GM21529 (cell line): ENCODE data around the gene RCBTB1.

Experiments used
- ATAC-seq: cut with Tn5 transposase; IDR thresholded peaks from one replicate; pipeline ENCODE4 v1.9.1; 2021; ENCODE audit not compliant: unreplicated experiment

The RCBTB1 gene

GRCh38 chr13:49561062-49561410, 24.3 kb downstream of the RCBTB1 start:
- ATAC-seq = no peak

GRCh38 chr13:49560270-49561061, 24.9 kb downstream of the RCBTB1 start:
- ATAC-seq = no peak

DNA sequence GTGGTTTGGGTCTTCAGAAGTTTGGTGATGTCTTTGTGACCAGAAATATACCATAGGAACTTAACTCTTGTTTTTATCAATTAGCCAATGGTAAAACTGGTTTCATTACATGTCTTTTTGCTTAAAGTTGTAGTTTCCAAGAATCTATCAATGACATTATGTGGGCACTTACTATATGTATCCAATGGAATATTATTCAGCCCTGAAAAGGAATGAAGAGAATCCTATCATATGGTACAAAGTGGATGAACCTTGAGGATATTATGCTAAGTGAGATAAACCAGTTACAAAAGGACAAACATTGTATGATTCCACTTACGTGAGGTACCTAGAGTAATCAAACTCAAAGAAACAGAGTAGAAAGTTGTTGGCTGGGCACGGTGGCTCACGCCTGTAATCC, 26.4 kb downstream of the RCBTB1 start:
- no peak for ATAC-seq

DNA sequence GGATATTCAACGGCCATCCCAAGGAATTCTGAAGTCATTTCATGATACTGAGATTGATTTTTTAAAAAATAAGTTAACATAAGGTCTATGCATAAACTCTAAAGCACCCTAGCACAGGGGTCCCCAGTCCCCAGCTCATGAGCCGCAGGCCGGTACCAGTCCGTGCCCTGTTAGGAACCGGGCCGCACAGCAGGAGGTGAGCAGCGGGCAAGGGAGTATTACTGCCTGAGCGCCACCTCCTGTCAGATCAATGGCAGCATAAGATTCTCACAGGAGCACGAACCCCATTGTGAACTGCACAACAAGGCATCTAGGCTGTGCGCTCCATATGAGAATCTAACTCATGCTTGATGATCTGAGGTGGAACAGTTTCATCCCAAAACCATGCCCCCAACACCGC, 31.0 kb downstream of the RCBTB1 start:
- no peak for ATAC-seq

- ATAC-seq = no peak
Observed at GRCh38 chr13:49553888-49554287, 31.5 kb downstream of the RCBTB1 start.

DNA sequence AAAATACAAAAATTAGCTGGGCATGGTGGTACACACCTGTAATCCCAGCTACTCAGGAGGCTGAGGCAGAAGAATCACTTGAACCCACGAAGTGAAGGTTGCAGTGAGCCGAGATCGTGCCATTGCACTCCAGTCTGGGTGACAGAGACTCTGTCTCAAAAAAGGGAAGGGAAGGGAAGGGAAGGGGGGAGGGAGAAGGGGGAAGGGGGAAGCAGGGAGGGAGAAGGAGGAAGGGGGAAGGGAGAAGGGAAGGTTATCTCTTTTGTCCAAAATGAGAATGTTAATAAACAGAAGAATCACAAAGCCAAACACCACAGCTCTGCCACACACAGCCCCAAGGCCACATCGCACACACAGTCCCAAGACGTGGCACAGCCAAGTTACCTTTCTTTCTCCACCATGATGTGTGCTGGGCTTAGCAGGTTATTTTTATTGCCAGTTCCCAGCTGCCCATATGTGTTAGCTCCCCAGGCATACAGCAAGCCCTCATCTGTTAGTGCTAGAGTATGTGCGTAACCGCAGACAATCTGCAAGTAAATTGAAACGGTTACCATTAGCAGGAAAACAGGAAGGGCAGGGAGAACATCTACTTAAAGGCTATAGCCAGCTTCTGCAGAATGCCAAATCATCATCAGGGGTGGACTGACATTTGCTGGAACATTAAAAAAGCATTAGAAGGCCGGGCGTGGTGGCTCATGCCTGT, 34.3 kb downstream of the RCBTB1 start:
- no peak for ATAC-seq

GRCh38 chr13:49549289-49549688, 36.1 kb downstream of the RCBTB1 start:
- ATAC-seq = no peak

GRCh38 chr13:49546561-49546960, 38.8 kb downstream of the RCBTB1 start:
- ATAC-seq = no peak

DNA sequence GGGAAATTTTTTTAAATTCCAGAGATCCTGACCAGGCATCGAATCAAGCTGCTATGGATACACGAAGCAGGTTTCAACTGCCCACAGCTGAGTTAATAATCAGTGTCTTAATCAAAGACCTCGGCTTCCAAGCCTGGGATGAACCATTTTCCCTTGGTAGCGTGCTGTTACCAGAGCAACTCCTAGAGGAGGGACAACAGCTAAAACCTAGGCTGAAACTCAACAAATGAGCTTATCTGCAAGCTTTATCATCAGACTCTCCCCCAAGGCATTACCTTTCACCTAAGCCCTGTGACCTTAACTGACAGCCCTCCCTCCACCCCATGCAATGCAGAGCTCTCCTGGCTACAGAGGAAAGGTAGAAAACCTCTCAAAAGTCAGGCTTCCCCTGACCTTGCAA, 39.7 kb downstream of the RCBTB1 start:
- no peak for ATAC-seq

DNA sequence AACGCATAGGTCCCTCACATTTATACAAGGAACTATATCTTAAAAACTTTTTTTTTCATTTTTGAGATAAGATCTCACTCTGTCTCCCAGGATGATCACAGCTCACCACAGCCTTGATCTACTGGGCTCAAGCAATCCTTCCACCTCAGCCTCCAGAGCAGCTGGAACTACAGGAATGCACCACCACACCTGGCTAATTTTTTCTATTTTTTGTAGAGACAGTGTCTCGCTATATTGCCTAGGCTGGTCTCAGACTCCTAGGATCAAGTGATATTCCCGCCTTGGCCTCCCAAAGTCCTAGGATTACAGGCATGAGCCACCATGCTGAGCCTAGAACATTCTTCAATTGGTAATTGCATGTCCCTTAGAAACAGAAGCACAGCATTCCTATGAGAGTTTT, 41.7 kb downstream of the RCBTB1 start:
- no peak for ATAC-seq

DNA sequence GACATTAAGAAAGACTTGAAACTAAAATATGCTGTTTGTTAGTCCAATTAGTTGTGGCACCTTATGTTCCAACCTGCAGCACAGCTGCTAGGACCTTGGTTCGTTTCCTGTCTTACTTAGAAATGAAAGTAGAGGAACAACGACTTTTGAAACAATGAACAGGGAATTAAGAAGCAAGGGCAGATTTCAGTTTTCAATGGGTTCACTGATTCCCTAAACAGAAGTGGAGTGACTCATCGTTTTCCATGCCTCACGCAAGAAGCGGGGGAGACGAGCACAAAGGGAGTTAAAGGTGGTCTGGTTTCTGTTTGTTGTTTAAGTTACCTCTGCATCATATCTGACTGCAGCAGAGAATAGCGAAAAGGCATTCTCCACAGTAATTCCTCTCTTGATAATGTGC, 44.8 kb downstream of the RCBTB1 start:
- ATAC-seq = no peak

DNA sequence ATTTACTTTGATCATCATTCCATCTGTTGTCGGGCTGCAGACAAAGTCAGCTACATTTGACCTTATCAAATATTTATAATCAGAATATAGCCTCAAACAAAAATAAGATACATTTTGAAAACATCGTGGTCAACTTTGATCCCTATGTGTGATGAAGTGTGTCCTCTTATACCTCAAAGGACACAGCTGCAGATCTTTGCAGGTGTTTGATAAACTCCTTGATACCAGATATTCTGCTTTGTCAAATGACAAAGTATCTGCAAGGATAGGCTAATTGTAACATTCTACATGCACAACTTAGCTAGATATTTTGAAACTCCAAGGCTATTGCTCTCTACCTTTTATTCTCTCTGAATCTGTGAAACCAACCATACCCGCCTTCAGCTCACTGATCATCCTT, 45.6 kb downstream of the RCBTB1 start:
- ATAC-seq = no peak

DNA sequence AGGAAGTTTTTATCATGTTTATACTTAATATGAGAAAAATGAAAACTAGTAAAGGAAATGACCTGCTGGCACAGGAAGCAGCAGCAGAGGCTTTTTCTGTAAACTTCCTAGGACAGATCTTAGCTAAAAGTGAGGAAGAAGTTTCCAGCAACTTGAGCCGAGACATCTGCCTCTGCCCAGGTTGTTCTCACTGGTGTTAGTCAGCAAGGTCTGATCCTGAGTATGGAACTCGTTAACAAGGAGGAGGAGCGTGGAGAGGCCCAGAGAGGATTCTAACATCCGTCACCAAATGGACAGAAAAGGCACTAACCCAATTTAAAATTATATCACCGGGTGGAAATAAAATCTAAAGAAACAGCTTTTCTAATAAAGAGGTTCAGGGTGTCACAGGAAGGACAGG, 46.0 kb downstream of the RCBTB1 start:
- ATAC-seq = no peak

GRCh38 chr13:49538404-49538803, 47.0 kb downstream of the RCBTB1 start:
- ATAC-seq = no peak

DNA sequence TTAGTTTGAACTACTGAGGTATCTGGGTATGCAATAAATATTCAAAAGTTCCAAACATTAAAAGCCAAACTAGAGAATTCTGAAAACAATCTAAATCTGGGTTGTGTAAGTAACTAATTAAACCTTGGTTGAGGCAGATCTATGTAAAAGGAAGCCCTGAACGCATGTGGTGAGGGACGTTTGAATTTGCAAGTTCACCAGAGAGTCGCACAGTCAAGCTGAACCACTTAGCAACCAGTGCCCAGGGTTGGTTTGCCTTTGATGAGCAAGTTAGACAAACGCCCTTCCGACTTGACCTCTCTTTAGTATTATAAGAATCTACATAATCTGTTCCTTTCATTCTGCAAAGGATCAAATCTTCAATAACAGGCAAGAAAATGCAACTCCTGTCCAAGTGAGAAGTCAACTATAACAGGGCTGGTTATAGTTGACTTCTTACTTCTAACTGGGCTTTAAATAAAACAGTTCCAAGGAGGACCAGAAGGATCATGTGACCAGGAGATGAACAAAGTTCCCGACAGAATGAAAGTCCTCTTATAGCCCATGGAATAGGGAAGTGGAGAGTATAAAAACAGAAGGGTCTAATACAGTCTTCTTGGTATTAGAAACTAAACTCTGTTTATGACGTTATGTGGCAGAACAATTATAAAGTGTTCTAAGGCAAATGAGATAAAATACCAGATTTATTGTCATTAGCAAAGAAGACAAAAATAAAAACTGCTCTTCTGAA, 49.0 kb downstream of the RCBTB1 start:
- ATAC-seq = no peak

DNA sequence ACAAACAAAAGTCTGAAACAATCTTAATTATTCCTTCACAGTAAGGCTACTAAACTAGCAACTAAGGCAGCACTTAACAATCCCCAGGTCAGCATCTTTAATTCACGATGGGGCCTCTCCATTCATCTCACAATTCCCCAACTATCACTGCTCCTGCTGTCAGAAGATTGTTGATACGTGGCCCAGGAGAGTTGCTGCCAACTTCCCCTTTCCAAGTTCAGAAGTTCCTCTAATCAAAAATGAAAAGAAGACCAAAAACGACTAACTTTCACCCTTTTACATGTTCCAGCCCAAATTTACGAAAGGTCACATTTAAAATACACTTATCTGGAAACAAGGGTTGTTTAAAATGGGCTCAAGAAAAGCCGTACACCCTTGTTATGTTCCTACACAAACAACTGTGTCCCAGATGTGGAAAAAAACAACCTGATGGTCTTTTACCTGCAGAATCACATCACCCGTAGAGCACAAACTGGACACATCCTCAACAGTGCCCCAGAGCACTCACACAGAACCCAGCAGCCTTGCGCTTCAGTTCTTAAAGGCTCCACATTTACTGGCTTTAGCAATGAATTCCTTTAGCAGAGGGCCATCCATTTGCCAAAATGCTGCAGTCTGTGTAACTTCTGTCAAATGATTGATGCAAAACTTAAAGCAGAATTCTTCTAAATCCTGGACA, 51.6 kb downstream of the RCBTB1 start:
- no peak for ATAC-seq

GRCh38 chr13:49533011-49533410, 52.3 kb downstream of the RCBTB1 start:
- ATAC-seq = no peak

DNA sequence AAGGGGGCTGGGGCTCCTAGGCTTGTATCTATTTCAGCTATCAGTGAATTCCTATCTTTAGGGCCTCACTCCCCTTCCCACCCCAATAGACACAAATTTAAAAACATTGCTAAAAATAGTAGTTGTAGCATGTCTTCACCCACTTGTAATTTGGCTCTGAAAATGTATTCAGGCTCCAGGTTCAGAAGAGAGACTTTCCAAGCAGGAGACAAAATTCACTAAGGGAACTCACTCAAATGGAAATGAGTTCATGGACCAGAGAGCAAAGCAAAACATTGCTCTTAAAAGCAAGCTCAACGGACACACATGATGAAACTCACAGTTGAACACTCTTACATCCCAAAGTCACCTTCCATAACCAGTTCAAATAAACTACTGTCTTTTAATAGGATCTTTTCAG, 52.8 kb downstream of the RCBTB1 start:
- ATAC-seq = no peak

DNA sequence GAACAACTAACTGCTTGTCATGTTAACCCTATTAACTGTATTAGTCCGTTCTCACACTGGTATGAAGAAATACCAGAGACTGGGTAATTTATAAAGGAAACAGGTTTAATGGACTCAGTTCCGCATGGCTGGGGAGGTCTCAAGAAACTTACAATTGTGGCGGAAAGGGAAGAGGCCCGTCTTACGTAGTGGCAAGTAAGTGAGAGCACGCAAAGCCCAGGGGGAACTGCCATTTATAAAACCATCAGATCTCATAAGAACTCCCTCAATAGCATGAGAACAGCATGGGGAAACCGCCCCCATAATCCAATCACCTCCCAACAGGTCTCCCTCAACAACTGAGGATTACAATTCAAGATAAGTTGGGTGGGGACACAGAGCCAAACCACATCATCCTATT, 54.9 kb downstream of the RCBTB1 start:
- no peak for ATAC-seq

DNA sequence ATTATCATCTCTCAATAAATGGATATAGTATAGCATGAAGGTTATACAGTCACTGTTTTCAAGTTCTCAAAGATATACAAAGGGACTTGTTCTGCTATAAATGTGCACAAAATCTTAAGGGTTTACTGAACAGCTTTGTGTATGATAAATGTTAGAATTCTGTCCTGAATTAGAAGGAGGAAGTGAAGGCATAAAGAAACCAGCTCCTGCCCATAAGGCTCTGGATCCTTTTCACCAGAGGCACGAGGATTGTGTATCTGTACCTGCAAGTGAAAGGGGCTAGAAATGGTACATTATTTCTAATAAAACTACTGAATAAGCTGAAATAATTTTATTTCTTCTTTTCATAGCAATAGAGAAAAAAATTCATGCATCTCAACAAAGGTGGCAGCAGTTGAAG, 57.2 kb downstream of the RCBTB1 start:
- ATAC-seq = no peak

DNA sequence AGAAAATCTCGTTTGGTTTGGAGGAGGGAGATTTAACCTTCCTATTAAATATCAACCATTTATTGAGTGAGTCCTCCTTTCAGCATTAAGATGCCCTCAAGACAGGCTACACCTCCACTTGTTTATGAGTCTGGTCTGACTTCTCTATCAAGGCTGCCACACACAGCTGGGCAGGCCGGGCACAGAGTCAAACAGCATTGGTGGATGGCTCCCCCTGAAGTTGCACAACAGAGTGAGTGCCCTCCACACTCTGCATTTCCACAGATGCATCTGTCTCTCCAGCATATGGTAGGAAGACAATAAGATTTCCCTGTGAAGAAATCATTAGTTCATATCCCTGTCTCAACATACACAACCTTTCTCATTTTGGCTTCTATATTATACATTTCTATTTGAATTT, 58.2 kb downstream of the RCBTB1 start:
- ATAC-seq = no peak
